HUES64 (cell line): Measurements from ENCODE around the gene ITGB6. TPM values are rescaled to one million over a fixed set of nuclear protein-coding genes. Genes with fewer than 3 reads are reported as not detected.

Experiments
- H3K27ac ChIP-seq: 2 replicates; pipeline ENCODE4 v1.7.0; 2013; ENCODE audit warnings: low read depth, low read length, inconsistent platforms
- H3K27me3 ChIP-seq: 2 replicates; pipeline ENCODE4 v1.6.1; 2013; ENCODE audit warnings: mild to moderate bottlenecking, low read length; ENCODE audit not compliant: insufficient read depth
- H3K36me3 ChIP-seq: 2 replicates; pipeline ENCODE4 v1.6.1; 2013; ENCODE audit warnings: mild to moderate bottlenecking, low read length; ENCODE audit not compliant: insufficient read depth
- H3K4me1 ChIP-seq: 2 replicates; pipeline ENCODE4 v1.6.1; 2013; ENCODE audit warnings: mild to moderate bottlenecking, low read length, moderate library complexity; ENCODE audit not compliant: insufficient read depth
- H3K4me3 ChIP-seq: 2 replicates; pipeline ENCODE4 v1.5.1; 2013; ENCODE audit warnings: mild to moderate bottlenecking, low read length, moderate library complexity
- H3K9ac ChIP-seq: 2 replicates; pipeline ENCODE4 v1.6.1; 2013; ENCODE audit warnings: mild to moderate bottlenecking, low read depth, low read length
- H3K9me3 ChIP-seq: 2 replicates; pipeline ENCODE4 v1.6.1; 2013; ENCODE audit warnings: low read depth, low read length; ENCODE audit not compliant: insufficient read depth
- WGBS: fragments of 150-250, 120-280 bp; methylation state at CpG from one replicate; pipeline ENCODE4 v1.1.7; 2013; ENCODE audit warnings: missing lambda C conversion rate; 5-methylcytosine and 5-hydroxymethylcytosine counted together
- polyA plus RNA-seq, 2 experiments: library from polyadenylated mRNA; stranded (reverse); fragments of 50-300 nt; gene quantifications; one replicate each; pipeline ENCODE4 v1.2.3, GENCODE V29; 2013

Gene ITGB6
- 0.25 TPM for polyA plus RNA-seq (2013, experiment 1 of 2)
- polyA plus RNA-seq (2013, experiment 2 of 2), result 0.13 TPM

- Histone ChIP-seq H3K4me1 (no peaks in the 10 kb centered on the region), H3K36me3 (no peaks in the 10 kb centered on the region), H3K4me3 (no peak within 1 kb of the TSS), H3K27ac (no peak within 1 kb of the TSS), H3K9me3 (no peaks in the 10 kb centered on the region), H3K27me3 (no peaks in the 10 kb centered on the region), H3K9ac (no peak within 1 kb of the TSS)
- WGBS, result 94% methylated on average over 9 of the region's 9 CpGs
Measured at GRCh38 chr2:160199683-160200389, at the start of gene ITGB6. Gene ITGB6, minus strand, starts transcription at chr2:160200272. Its CDS starts 209 bp downstream, at chr2:160200063.

GRCh38 chr2:160247296-160248035, 47.4 kb upstream of the ITGB6 start:
- Histone ChIP-seq H3K27me3 (no peaks in the 10 kb centered on the region), H3K36me3 (no peaks in the 10 kb centered on the region), H3K27ac (no peak overlapping the region), H3K9ac (no peak overlapping the region), H3K9me3 (no peaks in the 10 kb centered on the region), H3K4me3 (no peak overlapping the region), H3K4me1 (peaks cover 10% of the 10 kb centered on the region; the same call in 1 of the 2 replicates)
- 90% methylated on average over 6 of the region's 6 CpGs for WGBS

GRCh38 chr2:160246356-160246755, 46.3 kb upstream of the ITGB6 start:
- Histone ChIP-seq H3K27me3 (no peaks in the 10 kb centered on the region), H3K9me3 (no peaks in the 10 kb centered on the region), H3K27ac (no peak overlapping the region), H3K36me3 (no peaks in the 10 kb centered on the region), H3K4me3 (no peak overlapping the region), H3K9ac (no peak overlapping the region), H3K4me1 (peaks cover 10% of the 10 kb centered on the region; the same call in 1 of the 2 replicates)
- WGBS, result 89% methylated on average over 2 of the region's 2 CpGs

- Histone ChIP-seq H3K4me1 (peaks cover 10% of the 10 kb centered on the region; the same call in 1 of the 2 replicates), H3K9me3 (no peaks in the 10 kb centered on the region), H3K4me3 (no peak overlapping the region), H3K27me3 (no peaks in the 10 kb centered on the region), H3K27ac (no peak overlapping the region), H3K36me3 (no peaks in the 10 kb centered on the region), H3K9ac (no peak overlapping the region)
- WGBS, result 96% methylated on average over 5 of the region's 5 CpGs
Measured at GRCh38 chr2:160245614-160246155, 45.6 kb upstream of the ITGB6 start.

- H3K27ac ChIP-seq, result no peak overlapping the region
- H3K27me3 ChIP-seq, result no peaks in the 10 kb centered on the region
- H3K9me3 ChIP-seq, result no peaks in the 10 kb centered on the region
- H3K36me3 ChIP-seq, result no peaks in the 10 kb centered on the region
- peaks cover 10% of the 10 kb centered on the region; the same call in 1 of the 2 replicates for H3K4me1 ChIP-seq
- WGBS, result 76% methylated on average over 3 of the region's 3 CpGs
- no peak overlapping the region for H3K4me3 ChIP-seq
- H3K9ac ChIP-seq, result no peak overlapping the region
Measured at GRCh38 chr2:160242893-160243564, 43.0 kb upstream of the ITGB6 start.

GRCh38 chr2:160241251-160242137, 41.4 kb upstream of the ITGB6 start:
- H3K27me3 ChIP-seq, result no peaks in the 10 kb centered on the region
- no peak overlapping the region for H3K4me3 ChIP-seq
- H3K4me1 ChIP-seq, result peaks cover 10% of the 10 kb centered on the region; the same call in 1 of the 2 replicates
- H3K9ac ChIP-seq, result no peak overlapping the region
- 91% methylated on average over 4 of the region's 4 CpGs for WGBS
- no peak overlapping the region for H3K27ac ChIP-seq
- no peaks in the 10 kb centered on the region for H3K9me3 ChIP-seq
- no peaks in the 10 kb centered on the region for H3K36me3 ChIP-seq

GRCh38 chr2:160239436-160239835, 39.4 kb upstream of the ITGB6 start:
- Histone ChIP-seq H3K36me3 (no peaks in the 10 kb centered on the region), H3K27me3 (no peaks in the 10 kb centered on the region), H3K4me3 (no peak overlapping the region), H3K9ac (no peak overlapping the region), H3K4me1 (peaks cover 10% of the 10 kb centered on the region; the same call in 1 of the 2 replicates), H3K9me3 (no peaks in the 10 kb centered on the region), H3K27ac (no peak overlapping the region)
- 83% methylated on average over 5 of the region's 5 CpGs for WGBS

GRCh38 chr2:160238392-160238791, 38.3 kb upstream of the ITGB6 start:
- H3K4me1 ChIP-seq, result peaks cover 8% of the 10 kb centered on the region; the same call in 1 of the 2 replicates
- 93% methylated on average over 4 of the region's 4 CpGs for WGBS
- H3K27ac ChIP-seq, result no peak overlapping the region
- no peaks in the 10 kb centered on the region for H3K27me3 ChIP-seq
- H3K9ac ChIP-seq, result no peak overlapping the region
- no peaks in the 10 kb centered on the region for H3K36me3 ChIP-seq
- no peak overlapping the region for H3K4me3 ChIP-seq
- no peaks in the 10 kb centered on the region for H3K9me3 ChIP-seq

- Histone ChIP-seq H3K4me1 (no peaks in the 10 kb centered on the region), H3K9ac (no peak overlapping the region), H3K27ac (no peak overlapping the region), H3K9me3 (no peaks in the 10 kb centered on the region), H3K4me3 (no peak overlapping the region), H3K27me3 (no peaks in the 10 kb centered on the region), H3K36me3 (no peaks in the 10 kb centered on the region)
- 83% methylated on average over 3 of the region's 3 CpGs for WGBS
Measured at GRCh38 chr2:160232905-160233475, 32.9 kb upstream of the ITGB6 start.

- Histone ChIP-seq H3K4me3 (no peak overlapping the region), H3K9me3 (no peaks in the 10 kb centered on the region), H3K4me1 (no peaks in the 10 kb centered on the region), H3K9ac (no peak overlapping the region), H3K27me3 (no peaks in the 10 kb centered on the region), H3K27ac (no peak overlapping the region), H3K36me3 (no peaks in the 10 kb centered on the region)
- WGBS, result 89% methylated on average over 1 of the region's 1 CpG
Measured at GRCh38 chr2:160229591-160229990, 29.5 kb upstream of the ITGB6 start.
